Ovary (tissue), 3 donors: ENCODE measurements around the gene SDR39U1.

Experiments used
- EP300 ChIP-seq: sonication (generic); formaldehyde crosslinking; IDR thresholded peaks from one replicate; pipeline ENCODE4 v1.6.1; 2017; ENCODE audit warnings: antibody characterized with exemption
- TF ChIP-seq, protein P1 (sequence below), 3 donors: fragments of 450-650 bp in 2 of 3; fragments of 200-600 bp in 1 of 3; IDR thresholded peaks; one replicate each; pipeline versions ENCODE4 v1.5.1 to v1.8.0; 2016 to 2022; ENCODE audit warnings: antibody characterized with exemption in 3 of 3, mild to moderate bottlenecking in 1 of 3
- donor health status: DM: no; HTN: no; CAD: no.

DNA sequence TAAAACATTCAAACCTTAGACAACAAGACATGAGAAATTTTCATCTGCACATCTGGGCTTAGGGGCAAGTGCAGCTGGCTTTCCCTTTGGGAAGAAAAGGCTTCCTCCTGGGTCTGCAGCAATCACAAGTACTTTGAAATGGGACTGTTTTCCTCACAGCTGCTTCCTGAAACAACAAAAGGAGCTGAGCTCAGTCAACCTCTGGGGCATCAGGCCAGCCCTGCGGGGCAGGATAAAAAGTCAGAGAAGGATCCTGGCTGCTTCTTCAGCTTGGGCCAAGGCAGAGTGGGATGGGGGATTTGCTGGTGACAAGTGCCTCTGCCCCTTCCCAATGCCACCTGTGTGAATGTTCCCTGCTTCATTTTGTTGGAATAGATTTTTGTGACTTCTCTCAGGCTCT lies 16.2 kb upstream of the SDR39U1 start:
- TF ChIP-seq, protein P1, sequence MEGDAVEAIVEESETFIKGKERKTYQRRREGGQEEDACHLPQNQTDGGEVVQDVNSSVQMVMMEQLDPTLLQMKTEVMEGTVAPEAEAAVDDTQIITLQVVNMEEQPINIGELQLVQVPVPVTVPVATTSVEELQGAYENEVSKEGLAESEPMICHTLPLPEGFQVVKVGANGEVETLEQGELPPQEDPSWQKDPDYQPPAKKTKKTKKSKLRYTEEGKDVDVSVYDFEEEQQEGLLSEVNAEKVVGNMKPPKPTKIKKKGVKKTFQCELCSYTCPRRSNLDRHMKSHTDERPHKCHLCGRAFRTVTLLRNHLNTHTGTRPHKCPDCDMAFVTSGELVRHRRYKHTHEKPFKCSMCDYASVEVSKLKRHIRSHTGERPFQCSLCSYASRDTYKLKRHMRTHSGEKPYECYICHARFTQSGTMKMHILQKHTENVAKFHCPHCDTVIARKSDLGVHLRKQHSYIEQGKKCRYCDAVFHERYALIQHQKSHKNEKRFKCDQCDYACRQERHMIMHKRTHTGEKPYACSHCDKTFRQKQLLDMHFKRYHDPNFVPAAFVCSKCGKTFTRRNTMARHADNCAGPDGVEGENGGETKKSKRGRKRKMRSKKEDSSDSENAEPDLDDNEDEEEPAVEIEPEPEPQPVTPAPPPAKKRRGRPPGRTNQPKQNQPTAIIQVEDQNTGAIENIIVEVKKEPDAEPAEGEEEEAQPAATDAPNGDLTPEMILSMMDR (IDR thresholded peaks at IDR 0.05), result no peak
- TF ChIP-seq EP300, result no peak
